Heart left ventricle (tissue), 16 donors: ENCODE data around the gene RGL1. TPM values are rescaled to one million over a fixed set of nuclear protein-coding genes. Genes with fewer than 3 reads are reported as not detected.

Experiments
- ATAC-seq, 4 donors: fragments of 200-7000 bp; cut with Tn5 transposase; one replicate each; pipeline ENCODE4 v1.9.1; 2020 to 2022; ENCODE audit warnings: moderate library complexity in 4 of 4, mild to moderate bottlenecking in 3 of 4, moderate number of reproducible peaks in 1 of 4
- DNase-seq, 5 donors: peaks; one replicate each; pipeline ENCODE4 v3.0.0-alpha.2; 2020
- H3K27ac ChIP-seq, 12 donors: fragments of 200-600 bp; sonication (generic) in 4 of 12; one replicate each; pipeline versions ENCODE4 v1.5.0 to v1.8.0; 2016 to 2022; ENCODE audit warnings: mild to moderate bottlenecking in 2 of 12
- H3K27me3 ChIP-seq, 9 donors: fragments of 200-600 bp; sonication (generic) in 2 of 9; one replicate each; pipeline versions ENCODE4 v1.5.1 to v1.8.0; 2016 to 2022; ENCODE audit warnings: mild to moderate bottlenecking in 3 of 9
- H3K36me3 ChIP-seq, 9 donors: fragments of 200-600 bp; sonication (generic) in 2 of 9; one replicate each; pipeline versions ENCODE4 v1.5.0 to v1.8.0; 2018 to 2022; ENCODE audit warnings: mild to moderate bottlenecking in 2 of 9
- H3K4me1 ChIP-seq, 12 donors: fragments of 200-600 bp; sonication (generic) in 4 of 12; one replicate each; pipeline versions ENCODE4 v1.5.0 to v1.8.0; 2016 to 2022; ENCODE audit warnings: mild to moderate bottlenecking in 3 of 12
- H3K4me3 ChIP-seq, 12 donors: fragments of 200-600 bp; sonication (generic) in 4 of 12; one replicate each; pipeline versions ENCODE4 v1.5.0 to v1.8.0; 2017 to 2022; ENCODE audit warnings: mild to moderate bottlenecking in 9 of 12, moderate library complexity in 4 of 12
- H3K9me3 ChIP-seq, 12 donors: fragments of 200-600 bp; sonication (generic) in 4 of 12; one replicate each; pipeline versions ENCODE4 v1.5.0 to v1.8.0; 2016 to 2022; ENCODE audit warnings: mild to moderate bottlenecking in 1 of 12
- POLR2A ChIP-seq, 2 donors: fragments of 450-650 bp; IDR thresholded peaks; one replicate each; pipeline ENCODE4 v1.6.1; 2017; ENCODE audit warnings: antibody characterized with exemption in 2 of 2, mild to moderate bottlenecking in 2 of 2, moderate library complexity in 2 of 2
- WGBS, 4 donors: extraction: QIAGEN DNeasy Blood & Tissue Kit in 2 of 4; methylation state at CpG; one replicate each; pipeline versions ENCODE4 v1.1.5 to v1.1.7; 2013 to 2018; 5-methylcytosine and 5-hydroxymethylcytosine counted together
- intact Hi-C, 10 donors: fragments of 100-400 bp; cut with DNase I; formaldehyde crosslinking; loops; one replicate each; pipeline versions ENCODE4 v1.11.1 to v1.14.2; 2022
- polyA plus RNA-seq, 2 donors: library from polyadenylated mRNA; stranded (reverse); fragments of 200-250 nt; gene quantifications; one replicate each; pipeline ENCODE4 v1.2.3, GENCODE V29; 2013
- total RNA-seq, 9 donors: library from RNA; depleted of rRNA in 2 of 9; stranded (reverse); fragments of >200 nt in 2 of 9; fragmentation: NEBNext Ultra II Directional in 3 of 9; extraction: Animal tissue kit (Norgen Biotek cat#: 25700) in 3 of 9; gene quantifications; one replicate each; pipeline versions ENCODE4 v1.1.0 to v1.2.4, GENCODE V29; 2016 to 2023
- TF ChIP-seq, protein P1 (sequence below), 12 donors: fragments of 200-600 bp; sonication (generic) in 4 of 12; IDR thresholded peaks; one replicate each; pipeline versions ENCODE4 v1.5.0 to v1.8.0; 2018 to 2022; ENCODE audit warnings: antibody characterized with exemption in 12 of 12, mild to moderate bottlenecking in 5 of 12
- donor health status: ischemic (EF 13 %, LVEDD 7.1; RV severe dilation, severe dysfunction).
- donor health status: healthy with polysubstance abuse.
- donor health status: DM: no; HTN: yes; CAD: no.
- donor health status: DM: no; HTN: no; CAD: no.
- donor health status: ischemic (EF 25% LVEDD 6.9; RV normal size, moderate dysfunction).
- donor health status: ischemic (EF 25% LVEDD 5.7; RV mildly dilated, moderate dysfunction).
- donor health status: healthy.
- donor health status: DM: yes; HTN: yes; CAD: no.
- donor health status: ischemic (EF 35%, LVEDD 5.7; RV mildly dilated, moderate dysfunction).
- donor health status: nonischemic (EF 11% LVEDD 7.7; RV severe dilation, severe dysfunction).
- donor health status: DM: yes; HTN: yes; CAD: no.
- donor health status: PGD.
- donor health status: ischemic (EF 29% LVEDD 5.4; RV normal size, mild dysfunction).
- donor health status: nonischemic (EF 23%, LVEDD 6.1; RV moderate dilation, normal function).

Gene RGL1
- total and polyA plus RNA-seq, 11 donors = 5.6 to 50.6 (median 15.5) TPM

DNA sequence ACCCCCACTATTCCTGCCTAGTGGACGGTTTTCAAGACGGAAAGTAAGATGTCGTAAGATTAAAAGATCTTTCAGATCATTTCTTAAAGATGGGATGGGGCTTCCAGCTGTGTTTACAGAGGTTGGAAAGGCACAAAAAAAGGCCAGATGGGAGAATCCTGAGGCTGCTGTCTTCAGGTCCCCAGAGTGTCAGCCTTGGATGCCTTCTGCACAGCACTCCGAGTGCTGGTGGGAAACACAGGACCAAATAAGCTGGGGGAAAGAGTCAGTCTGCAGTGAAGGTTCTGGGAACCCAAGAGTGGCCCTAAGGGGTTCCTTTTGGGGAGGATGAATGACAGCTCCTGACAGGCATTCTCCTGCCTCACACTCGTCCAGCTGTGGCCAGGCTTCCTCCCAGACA lies 136.1 kb downstream of the RGL1 start:
- Histone ChIP-seq H3K4me3 (no peak overlapping the region), H3K9me3 (no peaks in the 10 kb centered on the region), H3K27ac (peak overlapping the region in 1 of 12 donors; percentile 15), H3K27me3 (no peaks in the 10 kb centered on the region), H3K36me3 (peaks cover 0 to 41% (median 0%) of the 10 kb centered on the region in 9 donors), H3K4me1 (peaks cover 0 to 21% (median 0%) of the 10 kb centered on the region in 12 donors)
- WGBS, 4 donors = 72 to 86% (median 83%) methylated on average over 5 of the region's 5 CpGs
- ATAC-seq (no peak), DNase-seq (no peak)
- intact Hi-C loops = loop anchor here in 1 of 10 donors (5.0 kb wide), 1 partner anchor 96 kb away; the partner anchor contains the start of gene COLGALT2
- TF ChIP-seq, protein P1, sequence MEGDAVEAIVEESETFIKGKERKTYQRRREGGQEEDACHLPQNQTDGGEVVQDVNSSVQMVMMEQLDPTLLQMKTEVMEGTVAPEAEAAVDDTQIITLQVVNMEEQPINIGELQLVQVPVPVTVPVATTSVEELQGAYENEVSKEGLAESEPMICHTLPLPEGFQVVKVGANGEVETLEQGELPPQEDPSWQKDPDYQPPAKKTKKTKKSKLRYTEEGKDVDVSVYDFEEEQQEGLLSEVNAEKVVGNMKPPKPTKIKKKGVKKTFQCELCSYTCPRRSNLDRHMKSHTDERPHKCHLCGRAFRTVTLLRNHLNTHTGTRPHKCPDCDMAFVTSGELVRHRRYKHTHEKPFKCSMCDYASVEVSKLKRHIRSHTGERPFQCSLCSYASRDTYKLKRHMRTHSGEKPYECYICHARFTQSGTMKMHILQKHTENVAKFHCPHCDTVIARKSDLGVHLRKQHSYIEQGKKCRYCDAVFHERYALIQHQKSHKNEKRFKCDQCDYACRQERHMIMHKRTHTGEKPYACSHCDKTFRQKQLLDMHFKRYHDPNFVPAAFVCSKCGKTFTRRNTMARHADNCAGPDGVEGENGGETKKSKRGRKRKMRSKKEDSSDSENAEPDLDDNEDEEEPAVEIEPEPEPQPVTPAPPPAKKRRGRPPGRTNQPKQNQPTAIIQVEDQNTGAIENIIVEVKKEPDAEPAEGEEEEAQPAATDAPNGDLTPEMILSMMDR (IDR thresholded peaks at IDR 0.05) = no peak
- TF ChIP-seq POLR2A (IDR thresholded peaks at IDR 0.05) = no peak

DNA sequence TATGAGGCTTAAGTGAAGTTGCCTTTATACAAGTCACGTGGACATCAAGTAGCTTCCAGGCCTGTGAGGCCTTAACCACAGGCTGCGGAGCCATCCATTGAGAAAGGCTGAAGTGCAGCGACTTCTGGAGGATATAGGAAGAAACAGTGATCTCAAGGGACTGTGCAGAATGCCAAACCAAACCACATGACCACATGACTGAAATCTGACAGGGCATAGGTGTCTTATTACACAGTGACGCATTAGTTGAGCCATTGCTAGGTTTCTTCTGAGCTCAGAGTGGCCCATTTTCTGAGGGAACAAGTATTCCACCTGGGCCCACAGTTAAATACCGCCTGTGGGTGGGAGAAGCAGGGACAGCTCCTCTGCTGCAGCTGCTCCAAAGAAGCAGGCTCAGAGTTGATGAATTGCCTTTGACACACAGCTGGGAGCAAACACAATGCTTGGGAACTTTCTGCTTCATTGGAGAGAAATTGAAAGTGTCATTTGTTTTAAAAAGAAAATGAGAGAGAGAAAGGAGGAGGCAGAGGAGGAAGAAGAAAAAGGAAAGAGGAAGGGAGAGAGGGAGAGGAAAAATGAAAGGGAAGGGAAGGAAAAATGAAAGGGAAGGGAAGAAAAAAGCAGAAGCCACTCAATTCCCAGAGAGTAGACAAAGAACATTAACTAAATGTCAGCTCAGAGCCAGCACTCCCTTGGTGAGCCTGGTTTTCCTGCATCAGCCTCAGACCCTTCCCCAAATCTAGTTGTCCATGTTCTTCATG lies 138.2 kb downstream of the RGL1 start:
- Histone ChIP-seq H3K27ac (peak overlapping the region in 5 of 12 donors; percentile 9 to 49 (median 32)), H3K9me3 (no peaks in the 10 kb centered on the region), H3K27me3 (no peaks in the 10 kb centered on the region), H3K4me3 (no peak overlapping the region), H3K36me3 (peaks cover 0 to 38% (median 0%) of the 10 kb centered on the region in 9 donors), H3K4me1 (peaks cover 0 to 22% (median 0%) of the 10 kb centered on the region in 12 donors)
- 59 to 72% (median 69%) methylated on average over 5 of the region's 5 CpGs for WGBS, 4 donors
- no peak for TF ChIP-seq POLR2A (IDR thresholded peaks at IDR 0.05)
- TF ChIP-seq, protein P1 (IDR thresholded peaks at IDR 0.05) = no peak
- DNase-seq (peak in 1 of 5 donors; percentile 43), ATAC-seq (peak in 3 of 4 donors; percentile 63 to 70 (median 65))
- intact Hi-C loops = loop anchor here in 1 of 10 donors (5.0 kb wide), 1 partner anchor 94 kb away; the partner anchor contains the start of gene COLGALT2

DNA sequence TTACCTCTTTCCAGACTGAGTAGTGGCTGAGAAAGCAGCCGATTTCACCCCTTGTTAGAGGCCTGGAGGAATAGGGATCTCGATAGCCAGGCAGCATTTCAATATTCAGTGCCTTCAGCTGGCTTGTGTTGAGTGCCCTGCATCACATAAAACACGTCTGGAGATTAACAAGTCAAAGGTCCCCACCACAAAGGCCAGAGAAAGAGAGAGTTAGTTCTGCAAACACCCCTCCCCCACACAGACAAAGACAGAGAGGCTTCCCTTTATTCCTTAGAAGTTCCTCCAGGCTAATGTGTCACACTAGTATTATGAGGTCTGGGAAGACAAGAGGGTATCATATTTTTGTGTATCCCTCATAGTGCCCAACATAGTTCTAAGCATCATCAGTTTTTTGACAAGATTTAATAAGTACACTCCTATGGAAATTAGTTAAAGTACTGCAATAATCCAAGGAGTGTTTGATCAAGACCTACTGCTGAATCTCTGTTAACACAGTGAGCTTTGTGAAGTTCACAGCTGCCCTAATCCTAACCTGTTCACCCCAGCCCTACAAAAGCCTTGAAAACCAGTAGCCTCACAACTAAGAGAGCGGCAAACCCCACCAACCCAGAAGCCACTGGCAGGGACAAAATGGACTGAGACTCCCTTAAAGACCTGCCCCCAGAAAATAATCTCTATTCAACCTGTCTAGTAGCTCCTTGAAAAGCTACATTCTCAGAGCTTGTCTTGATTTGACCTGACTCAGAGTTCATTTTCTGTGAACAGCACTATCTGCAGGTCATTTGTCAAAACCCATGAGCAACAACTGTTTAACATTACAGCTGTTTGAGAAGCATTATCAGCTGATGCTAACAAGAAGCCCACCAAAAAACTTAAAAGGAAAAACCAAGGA lies 140.8 kb downstream of the RGL1 start:
- Histone ChIP-seq H3K9me3 (no peaks in the 10 kb centered on the region), H3K36me3 (peaks cover 0 to 30% (median 0%) of the 10 kb centered on the region in 9 donors), H3K27me3 (no peaks in the 10 kb centered on the region), H3K4me3 (no peak overlapping the region), H3K27ac (peak overlapping the region in 5 of 12 donors; percentile 6 to 48 (median 28)), H3K4me1 (peaks cover 0 to 22% (median 0%) of the 10 kb centered on the region in 12 donors)
- WGBS, 4 donors = 62 to 83% (median 75%) methylated on average over 4 of the region's 4 CpGs
- no peak for ATAC-seq
- intact Hi-C loops = no loop called here
- TF ChIP-seq, protein P1 (IDR thresholded peaks at IDR 0.05) = no peak
- no peak for TF ChIP-seq POLR2A (IDR thresholded peaks at IDR 0.05)
- no peak for DNase-seq

- H3K4me3 ChIP-seq = no peak overlapping the region
- peak overlapping the region in 2 of 12 donors; percentile 6 to 11 for H3K27ac ChIP-seq
- WGBS, 4 donors = 62 to 77% (median 72%) methylated on average over 1 of the region's 1 CpG
- peaks cover 0 to 22% (median 0%) of the 10 kb centered on the region in 12 donors for H3K4me1 ChIP-seq
- H3K36me3 ChIP-seq = peaks cover 0 to 34% (median 0%) of the 10 kb centered on the region in 9 donors
- no peak for DNase-seq
- H3K9me3 ChIP-seq = no peaks in the 10 kb centered on the region
- no peak for TF ChIP-seq POLR2A (IDR thresholded peaks at IDR 0.05)
- TF ChIP-seq, protein P1 (IDR thresholded peaks at IDR 0.05) = no peak
- H3K27me3 ChIP-seq = no peaks in the 10 kb centered on the region
- intact Hi-C loops = no loop called here
- peak in 1 of 4 donors; percentile 41 for ATAC-seq
Observed at GRCh38 chr1:183946320-183946613, 141.3 kb downstream of the RGL1 start.
